BLaER1 treated with 17β-estradiol and CSF1 and Interleukin-3, amounts not matched to agents 10 nM and 100 nM (cell line): ENCODE data around the gene AP3D1.
A peak's percentile ranks its signal among the peaks of the same experiment; 100 is the strongest.

Experiments used
- H3K27ac ChIP-seq, 11 experiments: shearing (Covaris generic); formaldehyde crosslinking; 2 replicates each; pipeline ENCODE4 v1.8.1; 2022
- H3K27me3 ChIP-seq, 11 experiments: shearing (Covaris generic); formaldehyde crosslinking; 2 replicates each; pipeline ENCODE4 v1.8.1; 2022
- H3K36me3 ChIP-seq, 11 experiments: shearing (Covaris generic); formaldehyde crosslinking; 2 replicates each; pipeline ENCODE4 v1.8.1; 2022
- H3K4me1 ChIP-seq, 10 experiments: shearing (Covaris generic); formaldehyde crosslinking; 2 replicates each; pipeline ENCODE4 v1.8.1; 2022
- H3K4me2 ChIP-seq, 11 experiments: shearing (Covaris generic); formaldehyde crosslinking; 2 replicates each; pipeline ENCODE4 v1.8.1; 2022
- H3K4me3 ChIP-seq, 10 experiments: shearing (Covaris generic); formaldehyde crosslinking; 2 replicates each; pipeline ENCODE4 v1.8.1; 2022
- H3K9ac ChIP-seq, 11 experiments: shearing (Covaris generic); formaldehyde crosslinking; 2 replicates each; pipeline ENCODE4 v1.8.1; 2022
- H3K9me3 ChIP-seq, 11 experiments: shearing (Covaris generic); formaldehyde crosslinking; replicated peaks in 1 of 11; 2 replicates each; pipeline ENCODE4 v1.8.1; 2022
- H4K20me1 ChIP-seq, 11 experiments: shearing (Covaris generic); formaldehyde crosslinking; 2 replicates each; pipeline ENCODE4 v1.8.1; 2022
- Cebpa-rat ChIP-seq, 11 experiments: shearing (Covaris generic); IDR thresholded peaks; 2 replicates each; pipeline ENCODE4 v1.8.1; 2022

AP3D1 gene

DNA sequence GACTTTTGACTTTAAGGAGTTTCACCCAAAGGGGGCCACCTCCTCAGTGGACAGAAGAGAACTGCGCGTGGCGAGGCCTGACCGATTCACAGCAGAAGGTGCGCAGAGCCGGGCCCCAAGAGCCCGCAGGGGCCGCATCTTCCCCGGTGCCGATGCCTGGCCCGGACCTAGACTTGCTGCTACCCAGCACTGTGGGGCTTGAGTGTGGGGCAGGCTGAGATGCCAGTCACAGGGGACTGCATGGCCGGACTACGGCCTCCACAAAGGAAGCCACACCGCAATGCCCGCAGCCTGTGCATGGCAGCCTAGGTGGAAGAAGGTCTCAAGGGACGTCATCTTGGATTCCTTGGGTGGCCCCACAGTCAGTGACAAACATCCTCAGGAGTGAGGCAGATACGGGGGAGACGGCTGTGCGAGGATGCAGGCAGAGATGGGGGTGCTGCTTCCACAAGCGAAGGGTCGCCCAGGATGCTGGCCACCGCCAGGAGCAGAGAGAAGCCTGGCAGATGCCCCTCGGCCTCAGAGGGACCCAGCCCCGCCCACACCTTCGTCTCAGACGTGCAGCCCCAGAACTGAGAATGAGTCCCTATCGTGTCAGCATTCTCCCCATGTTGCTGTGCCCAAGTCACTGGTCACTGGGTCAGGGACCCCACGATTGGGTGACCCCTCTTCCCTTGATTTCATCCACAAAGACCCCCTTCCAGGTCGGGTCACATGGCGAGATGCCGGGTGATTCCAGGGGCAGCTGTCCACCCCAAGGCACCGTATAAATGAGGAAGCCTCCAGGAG lies 72.1 kb downstream of the AP3D1 start:
- Histone ChIP-seq H3K4me1 (peaks cover 88 to 100% (median 97%) of the 10 kb centered on the region in 10 experiments), H4K20me1 (peaks cover 10 to 82% (median 40%) of the 10 kb centered on the region in 11 experiments; a peak in 16 of 22 replicates), H3K36me3 (peaks cover 25 to 97% (median 74%) of the 10 kb centered on the region in 11 experiments), H3K9ac (peak overlapping the region; percentile 12 to 48 (median 33); a peak in 13 of 22 replicates), H3K27ac (peak overlapping the region in 10 of 11 experiments; percentile 15 to 94 (median 40); a peak in 12 of 22 replicates), H3K4me3 (peak overlapping the region in 3 of 10 experiments; percentile 2 to 85 (median 38); a peak in 4 of 20 replicates), H3K27me3 (no peaks in the 10 kb centered on the region), H3K9me3 (peaks cover 0 to 7% (median 0%) of the 10 kb centered on the region in 11 experiments; a peak in 1 of 22 replicates), H3K4me2 (peak overlapping the region; percentile 50 to 100 (median 99))
- TF ChIP-seq Cebpa-rat (IDR thresholded peaks at IDR 0.05) = no peak

DNA sequence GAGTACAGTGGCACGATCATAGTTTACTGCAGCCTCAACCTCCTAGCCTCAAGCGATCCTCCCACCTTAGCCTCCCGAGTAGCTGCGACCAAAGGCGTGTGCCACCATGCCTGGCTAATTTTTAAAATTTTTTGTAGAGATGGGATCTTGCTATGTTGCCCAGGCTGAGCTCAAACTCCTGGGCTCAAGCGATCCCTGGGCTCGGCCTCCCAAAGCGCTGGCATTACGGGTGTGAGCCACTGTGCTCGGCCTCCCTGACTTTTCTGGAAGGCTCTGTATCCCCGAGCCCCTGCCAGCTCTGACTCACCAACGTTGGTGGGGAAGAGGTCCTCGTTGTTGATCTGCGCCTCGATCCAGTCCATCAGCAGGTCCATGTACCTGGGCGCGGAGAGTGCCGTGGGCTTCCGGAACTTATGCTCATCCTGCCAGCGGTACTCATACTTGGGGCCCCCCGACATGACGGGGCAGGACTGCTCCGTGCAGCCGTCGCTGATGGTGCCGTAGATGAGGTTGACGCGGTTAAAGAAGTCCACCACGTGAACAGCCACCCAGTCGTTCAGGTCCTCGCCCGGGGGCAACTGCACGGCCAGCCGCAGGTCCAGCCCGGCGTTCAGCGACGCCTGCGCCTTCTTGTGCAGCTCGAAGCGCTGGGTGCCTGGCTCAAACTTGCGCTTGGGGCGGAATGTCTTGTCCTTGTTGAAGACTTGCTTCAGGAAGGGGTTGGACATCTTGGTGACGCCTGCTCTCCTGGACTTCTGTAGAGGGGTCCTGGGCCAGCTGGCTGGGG lies 73.3 kb downstream of the AP3D1 start:
- Histone ChIP-seq H3K27me3 (no peaks in the 10 kb centered on the region), H3K4me2 (peak overlapping the region; percentile 80 to 100 (median 93); a peak in 20 of 22 replicates), H3K4me3 (0 out of 20 replicates have a peak overlapping the region, but pooled peaks of 1 of the 10 experiments have one; percentile 17), H3K9me3 (peaks cover 0 to 7% (median 0%) of the 10 kb centered on the region in 11 experiments; a peak in 1 of 22 replicates), H3K9ac (peak overlapping the region in 6 of 11 experiments; percentile 5 to 77 (median 68); a peak in 5 of 22 replicates), H4K20me1 (peaks cover 10 to 83% (median 40%) of the 10 kb centered on the region in 11 experiments; a peak in 16 of 22 replicates), H3K36me3 (peaks cover 28 to 95% (median 75%) of the 10 kb centered on the region in 11 experiments), H3K27ac (peak overlapping the region in 7 of 11 experiments; percentile 81 to 94 (median 88); a peak in 13 of 22 replicates), H3K4me1 (peaks cover 96 to 100% (median 98%) of the 10 kb centered on the region in 10 experiments)
- TF ChIP-seq Cebpa-rat (IDR thresholded peaks at IDR 0.05) = no peak

GRCh38 chr19:2077398-2077797 lies 74.0 kb downstream of the AP3D1 start:
- peak overlapping the region; percentile 80 to 100 (median 93) for H3K4me2 ChIP-seq
- peaks cover 0 to 7% (median 0%) of the 10 kb centered on the region in 11 experiments; a peak in 1 of 22 replicates for H3K9me3 ChIP-seq
- peaks cover 8 to 83% (median 40%) of the 10 kb centered on the region in 11 experiments; a peak in 16 of 22 replicates for H4K20me1 ChIP-seq
- peak overlapping the region in 9 of 11 experiments; percentile 15 to 77 (median 60); a peak in 15 of 22 replicates for H3K9ac ChIP-seq
- TF ChIP-seq Cebpa-rat (IDR thresholded peaks at IDR 0.05) = no peak
- H3K4me3 ChIP-seq = peak overlapping the region in 1 of 10 experiments; percentile 24; a peak in 2 of 20 replicates
- peaks cover 91 to 100% (median 98%) of the 10 kb centered on the region in 10 experiments for H3K4me1 ChIP-seq
- H3K27ac ChIP-seq = peak overlapping the region in 9 of 11 experiments; percentile 81 to 94 (median 88); a peak in 15 of 22 replicates
- peaks cover 35 to 95% (median 78%) of the 10 kb centered on the region in 11 experiments for H3K36me3 ChIP-seq
- no peaks in the 10 kb centered on the region for H3K27me3 ChIP-seq

- peaks cover 8 to 75% (median 37%) of the 10 kb centered on the region in 11 experiments; a peak in 16 of 22 replicates for H4K20me1 ChIP-seq
- H3K9ac ChIP-seq = peak overlapping the region; percentile 31 to 77 (median 61); a peak in 19 of 22 replicates
- no peaks in the 10 kb centered on the region for H3K27me3 ChIP-seq
- peaks cover 83 to 98% (median 96%) of the 10 kb centered on the region in 10 experiments for H3K4me1 ChIP-seq
- peaks cover 43 to 95% (median 87%) of the 10 kb centered on the region in 11 experiments for H3K36me3 ChIP-seq
- peaks cover 0 to 7% (median 0%) of the 10 kb centered on the region in 11 experiments; a peak in 1 of 22 replicates for H3K9me3 ChIP-seq
- peak overlapping the region; percentile 46 to 94 (median 88); a peak in 21 of 22 replicates for H3K27ac ChIP-seq
- peak overlapping the region in 8 of 10 experiments; percentile 15 to 61 (median 30); a peak in 11 of 20 replicates for H3K4me3 ChIP-seq
- peak overlapping the region; percentile 80 to 100 (median 93) for H3K4me2 ChIP-seq
- TF ChIP-seq Cebpa-rat (IDR thresholded peaks at IDR 0.05) = no peak
These were observed 74.8 kb downstream of the AP3D1 start for GRCh38 chr19:2076526-2076944.

DNA sequence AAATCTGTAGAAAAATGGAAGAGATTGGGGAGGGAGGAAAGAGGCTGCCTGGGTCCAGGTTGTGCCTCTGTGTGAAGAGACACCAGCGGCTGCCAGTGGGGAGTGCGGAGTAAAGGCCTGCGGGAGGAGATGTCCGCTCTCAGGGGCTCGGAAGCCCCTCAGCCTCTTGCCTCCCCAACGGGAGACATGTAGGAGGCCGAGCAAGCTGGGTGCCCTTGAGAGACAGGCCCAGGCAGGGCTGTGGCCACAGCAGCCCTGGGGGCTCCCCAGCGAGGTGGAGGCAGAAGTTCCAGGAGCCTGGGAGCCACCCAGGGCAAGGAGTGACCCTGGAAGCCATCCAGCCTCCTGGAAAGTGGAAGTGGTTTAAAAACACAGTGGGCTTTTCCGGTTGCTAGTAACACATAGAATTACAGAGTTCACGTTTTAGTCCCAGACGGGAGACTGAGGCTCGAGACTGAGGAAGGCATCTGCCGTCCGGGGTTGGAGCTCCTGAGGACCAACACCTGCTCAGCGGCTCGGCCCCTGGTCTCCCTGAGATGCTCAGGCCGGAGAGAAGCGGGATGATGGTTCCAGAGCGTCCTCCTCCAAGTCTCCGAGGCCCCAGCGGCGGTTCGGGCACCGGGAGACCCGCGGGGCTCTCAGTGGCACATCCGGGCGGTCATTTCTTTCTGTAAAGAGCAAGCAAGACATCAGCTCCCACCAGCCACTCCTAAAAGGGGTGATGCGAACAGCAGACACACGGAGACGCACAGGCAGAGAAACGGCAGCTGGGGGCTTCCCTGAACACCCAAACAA lies 78.4 kb downstream of the AP3D1 start:
- H3K4me1 ChIP-seq = peaks cover 70 to 98% (median 85%) of the 10 kb centered on the region in 10 experiments
- no peaks in the 10 kb centered on the region for H3K27me3 ChIP-seq
- peaks cover 0 to 7% (median 0%) of the 10 kb centered on the region in 11 experiments; a peak in 1 of 22 replicates for H3K9me3 ChIP-seq
- peak overlapping the region in 4 of 10 experiments; percentile 2 to 32 (median 16); a peak in 4 of 20 replicates for H3K4me3 ChIP-seq
- no peak for TF ChIP-seq Cebpa-rat (IDR thresholded peaks at IDR 0.05)
- peaks cover 2 to 71% (median 7%) of the 10 kb centered on the region in 11 experiments; a peak in 13 of 22 replicates for H4K20me1 ChIP-seq
- H3K36me3 ChIP-seq = peaks cover 34 to 90% (median 74%) of the 10 kb centered on the region in 11 experiments
- H3K4me2 ChIP-seq = peak overlapping the region; percentile 80 to 100 (median 93); a peak in 20 of 22 replicates
- peak overlapping the region; percentile 74 to 94 (median 88) for H3K27ac ChIP-seq
- peak overlapping the region; percentile 38 to 78 (median 74); a peak in 21 of 22 replicates for H3K9ac ChIP-seq

GRCh38 chr19:2070986-2071673 lies 80.2 kb downstream of the AP3D1 start:
- Histone ChIP-seq H3K9ac (peak overlapping the region in 8 of 11 experiments; percentile 4 to 59 (median 36); a peak in 11 of 22 replicates), H3K27ac (peak overlapping the region in 7 of 11 experiments; percentile 7 to 94 (median 30); a peak in 10 of 22 replicates), H4K20me1 (peaks cover 0 to 56% (median 0%) of the 10 kb centered on the region in 11 experiments; a peak in 6 of 22 replicates), H3K36me3 (peaks cover 27 to 71% (median 56%) of the 10 kb centered on the region in 11 experiments), H3K4me3 (no peak overlapping the region), H3K9me3 (peaks cover 0 to 7% (median 0%) of the 10 kb centered on the region in 11 experiments; a peak in 1 of 22 replicates), H3K4me2 (peak overlapping the region in 4 of 11 experiments; percentile 38 to 100 (median 75); a peak in 6 of 22 replicates), H3K27me3 (no peaks in the 10 kb centered on the region), H3K4me1 (peaks cover 56 to 83% (median 68%) of the 10 kb centered on the region in 10 experiments)
- no peak for TF ChIP-seq Cebpa-rat (IDR thresholded peaks at IDR 0.05)
